Ectodermal cell (in vitro differentiated cells): ENCODE measurements around the gene SYNJ2.
"Not testable (repeated sequence)": the region's sequence is repeated elsewhere in the genome, so short reads cannot be mapped to it uniquely, and the experiment has no call there.

Experiments used
- H3K27ac ChIP-seq: 2 replicates; pipeline ENCODE4 v1.7.0; 2013; ENCODE audit warnings: mild to moderate bottlenecking, low read depth, low read length; ENCODE audit not compliant: insufficient read depth, poor library complexity, severe bottlenecking
- H3K27me3 ChIP-seq: 2 replicates; pipeline ENCODE4 v1.7.0; 2013; ENCODE audit warnings: mild to moderate bottlenecking, low read length; ENCODE audit not compliant: insufficient read depth, control insufficient read depth, poor library complexity, severe bottlenecking
- H3K36me3 ChIP-seq: one replicate; pipeline ENCODE4 v1.7.0; 2013; ENCODE audit warnings: low read length; ENCODE audit not compliant: control insufficient read depth, insufficient read depth
- H3K4me1 ChIP-seq: one replicate; pipeline ENCODE4 v1.7.0; 2013; ENCODE audit warnings: low read length; ENCODE audit not compliant: control insufficient read depth, insufficient read depth
- H3K4me3 ChIP-seq: 2 replicates; pipeline ENCODE4 v1.7.0; 2013; ENCODE audit warnings: low read depth, low read length, control low read depth; ENCODE audit not compliant: insufficient read depth
- H3K9me3 ChIP-seq: 2 replicates; pipeline ENCODE4 v1.7.0; 2013; ENCODE audit warnings: mild to moderate bottlenecking, low read length, moderate library complexity; ENCODE audit not compliant: control insufficient read depth
- WGBS, 2 experiments: methylation state at CpG; one replicate each; pipeline ENCODE4 v1.1.7; 2013; ENCODE audit warnings: missing lambda C conversion rate in 2 of 2; 5-methylcytosine and 5-hydroxymethylcytosine counted together

Gene SYNJ2

GRCh38 chr6:157944983-157945931, 36.4 kb upstream of the SYNJ2 start:
- WGBS, 2 experiments, result 94 to 95% methylated on average over 14 of the region's 14 CpGs
- Histone ChIP-seq H3K36me3 (peaks cover 6% of the 10 kb centered on the region), H3K9me3 (no peaks in the 10 kb centered on the region), H3K27ac (no peak overlapping the region), H3K4me1 (no peaks in the 10 kb centered on the region), H3K27me3 (no peaks in the 10 kb centered on the region), H3K4me3 (no peak overlapping the region)

- H3K9me3 ChIP-seq, result no peaks in the 10 kb centered on the region
- H3K4me1 ChIP-seq, result no peaks in the 10 kb centered on the region
- H3K36me3 ChIP-seq, result peaks cover 6% of the 10 kb centered on the region
- H3K27me3 ChIP-seq, result no peaks in the 10 kb centered on the region
- H3K4me3 ChIP-seq, result no peak overlapping the region
- H3K27ac ChIP-seq, result no peak overlapping the region
- WGBS, 2 experiments, result 95 to 97% methylated on average over 6 of the region's 6 CpGs
Measured at GRCh38 chr6:157946053-157946617, 35.5 kb upstream of the SYNJ2 start.

GRCh38 chr6:157946865-157947532, 34.7 kb upstream of the SYNJ2 start:
- Histone ChIP-seq H3K27ac (no peak overlapping the region), H3K27me3 (no peaks in the 10 kb centered on the region), H3K9me3 (no peaks in the 10 kb centered on the region), H3K36me3 (peaks cover 4% of the 10 kb centered on the region), H3K4me3 (no peak overlapping the region), H3K4me1 (no peaks in the 10 kb centered on the region)
- 91% methylated on average over 5 of the region's 5 CpGs for WGBS, 2 experiments

- H3K27me3 ChIP-seq, H3K36me3 ChIP-seq, H3K9me3 ChIP-seq, H3K4me3 ChIP-seq, H3K27ac ChIP-seq, H3K4me1 ChIP-seq: not testable (repeated sequence)
- WGBS, 2 experiments, result 100% methylated on average over 1 of the region's 1 CpG
Measured at GRCh38 chr6:157950899-157951298, 30.8 kb upstream of the SYNJ2 start.

GRCh38 chr6:157951828-157952227, 29.8 kb upstream of the SYNJ2 start:
- no peaks in the 10 kb centered on the region for H3K4me1 ChIP-seq
- H3K9me3 ChIP-seq, result no peaks in the 10 kb centered on the region
- no peaks in the 10 kb centered on the region for H3K27me3 ChIP-seq
- WGBS, 2 experiments, result 91 to 94% methylated on average over 9 of the region's 9 CpGs
- H3K4me3 ChIP-seq, result no peak overlapping the region
- H3K27ac ChIP-seq, result no peak overlapping the region
- H3K36me3 ChIP-seq, result no peaks in the 10 kb centered on the region

- Histone ChIP-seq H3K27me3 (no peaks in the 10 kb centered on the region), H3K4me3 (no peak overlapping the region), H3K36me3 (no peaks in the 10 kb centered on the region), H3K9me3 (no peaks in the 10 kb centered on the region), H3K4me1 (no peaks in the 10 kb centered on the region), H3K27ac (no peak overlapping the region)
- 94% methylated on average over 7 of the region's 7 CpGs for WGBS, 2 experiments
Measured at GRCh38 chr6:157952861-157953351, 28.8 kb upstream of the SYNJ2 start.

GRCh38 chr6:157953580-157954091, 28.0 kb upstream of the SYNJ2 start:
- H3K27me3 ChIP-seq, result no peaks in the 10 kb centered on the region
- 85 to 90% methylated on average over 7 of the region's 7 CpGs for WGBS, 2 experiments
- H3K9me3 ChIP-seq, result no peaks in the 10 kb centered on the region
- H3K4me3 ChIP-seq, result no peak overlapping the region
- H3K36me3 ChIP-seq, result no peaks in the 10 kb centered on the region
- no peaks in the 10 kb centered on the region for H3K4me1 ChIP-seq
- H3K27ac ChIP-seq, result no peak overlapping the region

GRCh38 chr6:157954150-157955117, 27.2 kb upstream of the SYNJ2 start:
- no peaks in the 10 kb centered on the region for H3K9me3 ChIP-seq
- H3K36me3 ChIP-seq, result no peaks in the 10 kb centered on the region
- no peak overlapping the region for H3K4me3 ChIP-seq
- WGBS, 2 experiments, result 89 to 90% methylated on average over 34 of the region's 34 CpGs
- no peak overlapping the region for H3K27ac ChIP-seq
- no peaks in the 10 kb centered on the region for H3K27me3 ChIP-seq
- H3K4me1 ChIP-seq, result no peaks in the 10 kb centered on the region

- 92 to 95% methylated on average over 6 of the region's 6 CpGs for WGBS, 2 experiments
- Histone ChIP-seq H3K36me3 (no peaks in the 10 kb centered on the region), H3K4me1 (no peaks in the 10 kb centered on the region), H3K9me3 (no peaks in the 10 kb centered on the region), H3K27me3 (no peaks in the 10 kb centered on the region), H3K4me3 (no peak overlapping the region), H3K27ac (no peak overlapping the region)
Measured at GRCh38 chr6:157955675-157956074, 26.0 kb upstream of the SYNJ2 start.
